ENCODE data around the gene XBP1. TPM values are rescaled to one million over a fixed set of nuclear protein-coding genes. Genes with fewer than 3 reads are reported as not detected.
A peak's percentile ranks its signal among the peaks of the same experiment; 100 is the strongest.
"Not testable (repeated sequence)": the region's sequence is repeated elsewhere in the genome, so short reads cannot be mapped to it uniquely, and the experiment has no call there.

XBP1 gene
- total RNA-seq, 1 donor from 2014 or later: 216 TPM

DNA sequence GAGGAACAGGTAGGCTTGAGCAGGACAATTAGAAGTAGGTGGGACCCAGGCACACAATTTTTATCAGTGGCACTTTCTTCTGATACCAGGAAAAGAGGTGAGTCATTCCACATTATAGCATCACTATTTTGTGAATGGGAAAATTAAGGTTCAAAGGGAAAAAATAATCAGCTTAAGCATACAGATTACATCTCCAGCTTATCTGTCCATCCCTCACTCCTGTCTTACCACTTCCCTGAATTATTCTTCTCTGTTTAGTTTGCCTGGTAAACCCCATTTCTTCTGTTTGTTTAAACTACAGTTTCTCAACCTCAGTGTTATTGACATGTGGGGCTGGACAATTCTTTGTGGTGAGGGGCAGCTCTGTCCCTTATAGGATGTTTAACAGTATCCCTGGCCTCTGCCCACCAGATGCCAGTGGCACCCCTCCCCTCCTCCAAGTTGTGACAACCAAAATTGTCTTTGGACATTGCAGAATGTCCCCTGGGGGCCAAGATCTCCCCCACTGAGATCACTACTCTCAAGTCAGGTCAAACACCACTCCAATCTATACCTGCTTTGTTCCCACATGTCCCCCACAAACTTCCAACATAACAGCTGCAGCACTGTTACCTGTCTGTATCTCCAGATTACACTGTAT lies 8.5 kb upstream of the XBP1 start:
- H3K9me3 ChIP-seq: no peaks in the 10 kb centered on the region
- DNase-seq (no peak), ATAC-seq (no peak)
- H3K27ac ChIP-seq: peak overlapping the region; percentile 50
- H3K4me1 ChIP-seq: peaks cover 60% of the 10 kb centered on the region
- H3K4me3 ChIP-seq: no peak overlapping the region
- intact Hi-C loops (cut with DNase I): no loop called here
- no peak for TF ChIP-seq CTCF (IDR thresholded peaks at IDR 0.05)
- no peaks in the 10 kb centered on the region for H3K36me3 ChIP-seq
- no peaks in the 10 kb centered on the region for H3K27me3 ChIP-seq (ENCODE audit: low read depth)

GRCh38 chr22:28805426-28805825 lies 5.1 kb upstream of the XBP1 start:
- H3K4me3 ChIP-seq; H3K27ac ChIP-seq; intact Hi-C loops (cut with DNase I); ATAC-seq; H3K9me3 ChIP-seq; H3K36me3 ChIP-seq; DNase-seq; H3K27me3 ChIP-seq (ENCODE audit: low read depth): not testable (repeated sequence)
- peaks cover 50% of the 10 kb centered on the region for H3K4me1 ChIP-seq

DNA sequence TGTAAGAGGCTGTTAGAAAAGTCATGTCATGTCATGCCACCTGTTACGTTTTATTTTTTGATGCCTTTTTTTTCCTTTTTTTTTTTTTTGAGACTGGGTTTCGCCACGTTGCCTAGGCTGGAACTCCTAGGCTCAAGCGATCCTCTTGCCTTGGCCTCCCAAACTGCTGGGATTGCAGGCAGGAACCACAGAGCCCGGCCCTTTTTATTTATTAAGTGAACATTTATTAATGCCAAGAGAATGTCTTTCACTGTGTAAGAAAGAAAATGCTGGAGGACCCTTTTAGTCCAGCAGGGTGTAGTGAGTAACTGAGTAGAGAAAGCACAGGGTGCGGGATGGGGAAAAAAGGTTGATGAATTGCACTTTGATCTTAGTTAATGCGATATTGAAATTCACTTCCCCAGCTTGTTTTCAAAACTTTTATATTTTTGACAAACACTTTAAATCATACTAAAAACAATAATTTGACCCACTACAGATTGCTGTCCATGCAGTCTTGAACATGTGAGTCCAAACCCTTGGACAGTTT lies 2.3 kb upstream of the XBP1 start:
- intact Hi-C loops (cut with DNase I): no loop called here
- ATAC-seq: no peak
- peak overlapping the region; percentile 100 for H3K27ac ChIP-seq
- no peak for DNase-seq
- no peaks in the 10 kb centered on the region for H3K27me3 ChIP-seq (ENCODE audit: low read depth)
- no peak for TF ChIP-seq CTCF (IDR thresholded peaks at IDR 0.05)
- H3K4me1 ChIP-seq: peaks cover 41% of the 10 kb centered on the region
- no peaks in the 10 kb centered on the region for H3K9me3 ChIP-seq
- peaks cover 11% of the 10 kb centered on the region for H3K36me3 ChIP-seq
- H3K4me3 ChIP-seq: no peak overlapping the region

GRCh38 chr22:28801845-28802594 lies 1.7 kb upstream of the XBP1 start:
- Histone ChIP-seq H3K4me1 (peaks cover 45% of the 10 kb centered on the region), H3K9me3 (no peaks in the 10 kb centered on the region), H3K27me3 (ENCODE audit: low read depth) (no peaks in the 10 kb centered on the region), H3K27ac (peak overlapping the region; percentile 100), H3K4me3 (peak overlapping the region; percentile 65), H3K36me3 (peaks cover 17% of the 10 kb centered on the region)
- no peak for TF ChIP-seq CTCF (IDR thresholded peaks at IDR 0.05)
- intact Hi-C loops (cut with DNase I): no loop called here
- DNase-seq (no peak), ATAC-seq (no peak)

DNA sequence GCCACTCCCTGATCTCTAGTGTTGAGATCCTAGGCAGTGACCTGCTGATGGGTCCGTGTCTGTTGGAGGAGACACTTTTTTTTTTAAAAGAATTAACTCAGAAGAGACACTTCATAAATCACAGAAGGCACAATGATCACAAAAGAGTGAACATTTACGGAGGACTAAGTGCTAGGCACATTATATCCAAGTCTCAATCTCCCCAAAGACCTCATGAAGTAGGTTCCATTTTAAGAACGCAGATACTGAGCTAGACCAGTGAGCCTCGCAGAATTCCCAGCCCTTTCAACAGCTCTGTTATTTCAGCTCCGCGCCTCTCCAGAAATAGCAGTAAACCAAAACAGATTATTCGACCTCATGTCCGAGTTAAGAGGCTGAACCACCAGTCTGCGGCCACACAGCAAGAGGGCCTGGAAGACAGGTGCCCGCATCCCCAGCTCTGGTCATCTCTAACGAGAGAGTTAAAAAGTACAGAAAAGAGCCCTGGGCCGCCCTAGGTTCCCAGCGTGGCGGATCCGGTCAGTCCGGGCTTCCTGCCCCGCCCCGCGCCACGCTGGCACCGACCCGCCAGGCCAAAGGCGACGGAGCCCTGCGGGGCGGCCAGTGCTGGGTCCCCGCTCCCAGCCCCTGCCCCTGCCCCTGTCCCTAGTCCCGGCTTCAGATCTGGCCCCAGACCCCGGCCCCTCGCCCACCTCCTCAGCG lies 612 bp downstream of the XBP1 start:
- H3K4me3 ChIP-seq: peak overlapping the region; percentile 65
- peak overlapping the region; percentile 100 for H3K27ac ChIP-seq
- H3K4me1 ChIP-seq: peaks cover 68% of the 10 kb centered on the region
- no peak for TF ChIP-seq CTCF (IDR thresholded peaks at IDR 0.05)
- intact Hi-C loops (cut with DNase I): no loop called here
- H3K36me3 ChIP-seq: peaks cover 40% of the 10 kb centered on the region
- H3K9me3 ChIP-seq: no peaks in the 10 kb centered on the region
- no peaks in the 10 kb centered on the region for H3K27me3 ChIP-seq (ENCODE audit: low read depth)
- DNase-seq (peak; percentile 83), ATAC-seq (peak; percentile 87 to 91)
